Cerebellar nuclear complex (tissue), 1 donor: ENCODE measurements around the gene HDHD5.

Experiments
- DNase-seq, 2 experiments: peaks; one replicate each; lab custom pipeline; 2025; lab: John Stamatoyannopoulos, UW

The HDHD5 gene

DNA sequence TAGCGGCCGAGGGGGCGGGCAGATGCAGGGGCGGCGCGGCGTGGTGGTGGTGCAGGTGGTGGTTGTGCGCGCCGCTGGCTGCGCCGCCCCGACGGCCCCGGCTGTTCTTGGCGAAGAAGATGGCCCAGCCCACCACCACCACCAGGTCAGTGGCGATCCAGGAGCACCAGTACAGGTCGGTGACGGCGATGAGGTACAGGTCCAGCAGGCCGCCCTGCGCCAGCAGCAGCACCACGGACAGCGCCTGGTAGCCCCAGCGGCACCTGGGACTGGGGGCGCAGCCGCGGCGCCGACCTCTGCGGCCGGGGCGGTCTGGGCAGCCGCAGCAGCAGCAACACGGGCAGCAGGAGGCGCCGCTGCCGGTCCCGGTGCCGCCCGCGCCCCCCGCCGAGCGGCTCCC lies 38.8 kb downstream of the HDHD5 start:
- DNase-seq: no peak

DNA sequence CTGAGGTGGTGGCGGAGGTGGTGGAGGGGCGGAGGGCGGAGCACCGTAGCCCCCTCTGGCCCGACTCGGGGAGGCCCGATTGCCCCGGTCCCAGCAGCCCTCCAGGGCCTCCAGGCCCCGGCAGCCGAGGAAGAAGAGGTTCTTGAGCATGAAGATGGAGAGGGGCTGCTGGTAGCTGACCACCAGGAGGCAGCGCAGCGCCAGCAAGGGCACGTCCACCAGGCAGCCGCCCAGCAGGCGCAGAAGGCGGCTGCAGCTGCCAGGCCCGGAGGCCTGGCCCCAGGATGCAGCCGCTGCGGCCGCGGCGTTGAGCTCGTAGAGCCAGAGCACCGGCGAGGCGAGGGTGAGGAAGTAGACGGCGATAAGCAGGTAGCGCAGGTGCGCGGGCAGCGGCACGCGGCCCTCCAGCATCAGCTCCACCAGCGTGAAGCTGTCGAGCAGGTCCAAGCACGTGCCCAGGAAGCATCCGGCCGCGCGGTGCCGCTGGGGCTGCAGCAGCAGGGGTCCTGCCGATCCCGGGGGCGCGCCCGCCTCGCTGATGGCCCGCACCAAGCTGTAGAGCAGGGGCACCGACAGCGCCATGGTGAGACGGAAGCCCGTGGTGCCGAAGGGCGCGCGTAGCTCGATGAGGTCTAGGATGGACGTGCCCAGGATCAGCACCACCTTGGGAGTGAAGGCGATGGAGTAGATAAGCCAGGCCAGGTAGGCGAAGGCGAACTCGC lies 39.4 kb downstream of the HDHD5 start:
- no peak for DNase-seq

GRCh38 chr22:17118342-17118741 lies 40.7 kb downstream of the HDHD5 start:
- no peak for DNase-seq

DNA sequence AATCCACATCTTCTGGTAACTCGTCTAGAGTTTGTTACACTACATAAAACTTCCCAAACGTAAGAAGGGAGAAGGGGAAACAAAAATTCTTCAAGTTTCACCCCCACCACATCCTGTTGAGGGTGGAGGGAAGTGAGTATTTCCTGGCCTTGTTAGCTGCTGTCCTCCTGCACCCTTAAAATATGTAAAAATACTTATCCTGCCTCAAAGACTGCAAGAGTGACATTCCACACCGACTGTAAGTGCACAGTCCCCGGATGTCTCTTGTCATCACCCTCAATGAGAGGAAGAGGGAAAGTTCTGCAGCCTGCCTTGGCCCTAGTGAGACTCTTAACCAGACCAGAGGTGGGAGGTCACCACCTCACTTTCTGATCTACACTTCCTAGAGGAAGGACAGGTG lies 41.2 kb downstream of the HDHD5 start:
- DNase-seq: no peak

GRCh38 chr22:17117400-17117799 lies 41.7 kb downstream of the HDHD5 start:
- DNase-seq: no peak

GRCh38 chr22:17116572-17117330 lies 42.3 kb downstream of the HDHD5 start:
- DNase-seq: no peak

DNA sequence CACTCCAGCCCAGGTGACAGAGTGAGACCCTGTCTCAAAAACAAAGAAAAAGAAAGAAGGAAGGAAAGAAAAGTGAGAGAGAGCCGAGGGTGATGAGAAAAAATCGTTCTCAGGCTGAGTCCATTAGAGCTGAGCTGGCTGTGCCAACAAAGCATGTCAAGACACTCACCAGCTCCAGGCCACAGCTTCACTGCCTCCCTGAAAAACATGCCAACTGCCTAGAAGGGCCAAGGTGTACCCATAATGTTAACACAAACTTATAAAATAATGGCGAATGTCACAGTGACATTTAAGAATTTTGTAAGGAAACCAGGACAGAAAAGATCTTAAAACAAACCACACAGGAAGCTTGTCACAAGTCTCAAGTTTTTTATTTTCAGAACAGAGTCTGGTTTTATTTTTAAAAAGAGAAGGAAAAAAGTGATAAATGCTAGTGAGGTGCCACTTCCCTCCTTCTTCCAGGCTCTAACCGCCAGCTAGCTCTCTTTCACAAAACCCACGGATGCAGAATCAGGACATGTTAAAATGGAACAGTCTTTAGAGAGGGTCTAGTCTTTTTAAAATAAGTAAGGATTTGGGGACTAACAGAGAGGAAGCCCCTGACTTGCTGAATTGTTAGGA lies 43.0 kb downstream of the HDHD5 start:
- no peak for DNase-seq

DNA sequence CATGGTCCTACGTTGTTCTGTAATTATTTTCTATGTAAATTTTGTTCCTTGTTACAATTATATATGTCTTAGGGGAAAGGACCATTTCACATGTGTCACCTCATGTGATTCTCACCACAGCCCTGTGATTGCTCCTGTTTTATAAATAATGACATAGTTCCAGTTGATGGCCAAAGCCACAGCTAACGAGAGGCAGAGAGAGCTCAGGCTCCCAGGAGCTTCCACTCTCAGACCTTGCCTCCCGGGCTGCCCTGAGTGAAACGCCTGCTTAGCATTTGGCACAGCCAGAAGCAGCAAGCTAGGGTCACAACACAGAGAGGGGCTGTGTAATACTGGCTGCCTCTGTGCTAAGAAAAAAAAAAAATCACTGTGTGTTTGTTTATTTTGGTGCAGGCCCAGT lies 43.8 kb downstream of the HDHD5 start:
- DNase-seq: no peak

- no peak for DNase-seq
Observed at GRCh38 chr22:17114898-17115235, 44.2 kb downstream of the HDHD5 start.

DNA sequence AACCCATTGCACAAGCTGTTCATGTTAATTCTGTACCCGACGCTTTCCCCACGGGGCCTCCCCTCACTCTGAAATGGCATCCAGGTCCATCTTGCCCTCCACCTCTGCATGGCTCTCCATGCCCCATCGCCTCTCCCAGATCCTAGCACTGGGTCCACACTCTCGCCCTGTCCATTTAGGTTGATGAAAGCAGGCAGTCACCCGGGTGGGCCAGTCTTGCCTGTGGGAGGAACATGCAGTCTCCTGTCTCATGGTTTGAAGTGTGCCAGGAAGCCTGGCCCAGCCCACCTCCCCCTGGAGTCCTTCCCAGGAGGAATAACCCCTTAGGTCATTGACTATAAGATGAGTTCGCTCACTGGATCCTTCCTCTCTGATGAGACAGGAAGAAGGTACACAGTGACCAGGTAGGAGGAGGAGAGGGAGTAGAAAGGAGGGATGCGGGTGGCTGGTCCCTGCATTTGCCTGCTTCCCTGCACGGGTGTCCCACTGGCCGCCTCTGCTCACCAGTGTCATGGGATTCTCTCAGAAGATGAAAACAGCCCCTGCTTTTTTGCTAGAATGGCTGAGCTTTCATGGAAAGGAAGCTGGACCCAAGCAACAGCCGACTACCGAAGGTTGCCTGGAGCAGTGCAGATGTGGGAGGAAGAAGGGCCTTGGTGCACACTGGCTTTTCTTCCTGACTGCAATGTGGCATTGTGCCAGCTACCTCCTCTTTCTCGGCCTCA lies 44.7 kb downstream of the HDHD5 start:
- DNase-seq: no peak

DNA sequence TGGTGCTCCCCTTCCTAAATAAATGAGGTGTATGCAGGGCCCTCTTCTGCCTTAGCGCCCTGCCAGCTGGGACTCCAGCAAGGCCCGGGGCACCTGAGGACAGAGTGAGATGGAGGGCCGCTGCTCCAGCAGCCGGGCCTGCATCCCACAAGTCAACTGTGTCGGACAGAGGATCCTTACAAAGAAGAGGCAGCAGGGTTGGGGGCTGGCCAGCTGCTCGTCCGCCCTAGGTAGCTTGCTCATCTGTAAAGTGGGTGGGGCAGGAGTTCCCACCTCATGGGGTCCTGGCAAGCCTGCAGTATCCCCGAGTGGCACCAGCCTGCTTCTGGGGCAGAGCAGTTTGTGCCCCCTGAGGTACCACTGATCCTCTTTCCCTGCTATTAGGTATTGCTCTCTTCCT lies 45.5 kb downstream of the HDHD5 start:
- DNase-seq: no peak

DNA sequence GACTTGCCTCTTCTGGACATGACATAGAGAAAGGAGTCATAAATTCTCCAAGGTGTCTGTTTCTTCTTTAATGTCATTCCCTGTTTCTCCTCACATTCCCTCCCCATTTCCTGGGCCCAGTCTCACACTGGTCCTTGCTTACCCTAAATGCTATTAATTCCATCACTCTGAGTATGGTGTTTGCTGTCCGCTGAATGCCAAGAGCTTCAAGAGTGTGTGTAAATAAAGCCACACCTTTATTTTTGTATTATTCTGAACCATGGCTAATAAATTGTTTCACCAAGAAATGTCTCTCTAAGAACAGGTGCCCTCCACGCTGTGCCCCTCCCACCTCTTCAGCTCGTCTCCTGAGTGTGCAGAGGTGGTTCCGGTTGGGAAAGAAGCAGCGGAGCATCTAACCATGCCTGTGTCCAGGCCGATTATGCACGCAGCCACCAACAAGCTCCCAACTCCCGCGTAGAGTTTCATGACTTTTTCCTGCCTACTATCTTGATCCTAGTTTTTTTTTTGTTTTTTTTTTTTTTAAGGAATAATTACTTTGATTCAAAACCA lies 46.5 kb downstream of the HDHD5 start:
- DNase-seq: no peak

DNA sequence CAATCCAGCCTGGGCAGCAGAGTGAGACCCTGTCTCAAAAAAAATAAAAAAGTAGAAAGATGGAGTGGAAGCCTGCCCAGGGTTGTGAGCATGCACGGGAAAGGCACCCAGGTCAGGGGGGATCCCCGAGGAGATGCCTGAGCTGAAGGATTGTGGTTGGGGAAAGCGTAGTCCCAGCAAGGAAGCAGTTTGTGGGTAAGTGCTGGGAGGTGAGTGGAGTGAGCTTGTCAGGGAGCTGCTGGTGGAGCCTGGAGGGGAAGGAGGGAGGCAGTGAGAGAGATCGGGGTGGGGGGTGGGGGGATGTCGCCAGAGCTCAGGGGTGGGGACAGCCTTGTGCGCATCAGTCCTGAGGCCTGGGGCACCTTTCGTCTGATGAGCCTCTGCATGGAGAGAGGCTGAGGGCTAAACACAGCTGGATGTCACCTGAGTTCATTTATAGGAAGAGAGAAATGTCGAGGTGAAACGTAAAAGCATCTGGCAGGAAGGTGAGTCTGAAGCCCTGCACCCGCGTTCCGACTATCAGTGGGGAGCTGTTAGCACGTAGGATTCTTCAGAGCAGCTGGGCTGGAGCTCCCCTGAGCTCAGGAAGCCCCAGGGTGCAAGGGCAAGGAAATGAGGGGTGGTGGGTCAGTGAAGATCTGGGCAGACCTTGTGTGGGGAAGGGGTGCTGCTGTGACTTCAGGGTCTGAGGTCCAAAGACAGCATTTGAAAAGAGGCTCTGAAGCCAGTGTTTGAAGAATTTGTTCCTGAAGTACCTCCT lies 48.1 kb downstream of the HDHD5 start:
- DNase-seq: no peak

DNA sequence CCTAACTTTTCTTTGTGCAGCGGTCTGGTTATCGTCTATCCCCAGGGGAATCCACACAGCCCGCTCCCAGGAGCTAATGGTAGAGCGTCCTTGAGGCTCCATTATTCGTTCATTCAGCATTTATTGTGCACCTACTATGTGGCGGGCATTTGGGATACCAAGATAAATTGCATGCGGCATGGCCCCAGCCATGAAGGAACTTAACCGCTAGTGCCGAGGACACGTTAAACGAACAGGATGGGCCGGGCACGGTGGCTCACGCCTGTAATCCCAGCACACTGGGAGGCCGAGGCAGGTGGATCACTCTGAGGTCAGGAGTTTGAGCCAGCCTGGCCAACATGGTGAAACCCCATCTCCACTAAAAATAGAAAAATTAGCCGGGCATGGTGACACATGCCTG lies 49.1 kb downstream of the HDHD5 start:
- no peak for DNase-seq

- no peak for DNase-seq
Observed at GRCh38 chr22:17109113-17109865, 49.8 kb downstream of the HDHD5 start.

DNA sequence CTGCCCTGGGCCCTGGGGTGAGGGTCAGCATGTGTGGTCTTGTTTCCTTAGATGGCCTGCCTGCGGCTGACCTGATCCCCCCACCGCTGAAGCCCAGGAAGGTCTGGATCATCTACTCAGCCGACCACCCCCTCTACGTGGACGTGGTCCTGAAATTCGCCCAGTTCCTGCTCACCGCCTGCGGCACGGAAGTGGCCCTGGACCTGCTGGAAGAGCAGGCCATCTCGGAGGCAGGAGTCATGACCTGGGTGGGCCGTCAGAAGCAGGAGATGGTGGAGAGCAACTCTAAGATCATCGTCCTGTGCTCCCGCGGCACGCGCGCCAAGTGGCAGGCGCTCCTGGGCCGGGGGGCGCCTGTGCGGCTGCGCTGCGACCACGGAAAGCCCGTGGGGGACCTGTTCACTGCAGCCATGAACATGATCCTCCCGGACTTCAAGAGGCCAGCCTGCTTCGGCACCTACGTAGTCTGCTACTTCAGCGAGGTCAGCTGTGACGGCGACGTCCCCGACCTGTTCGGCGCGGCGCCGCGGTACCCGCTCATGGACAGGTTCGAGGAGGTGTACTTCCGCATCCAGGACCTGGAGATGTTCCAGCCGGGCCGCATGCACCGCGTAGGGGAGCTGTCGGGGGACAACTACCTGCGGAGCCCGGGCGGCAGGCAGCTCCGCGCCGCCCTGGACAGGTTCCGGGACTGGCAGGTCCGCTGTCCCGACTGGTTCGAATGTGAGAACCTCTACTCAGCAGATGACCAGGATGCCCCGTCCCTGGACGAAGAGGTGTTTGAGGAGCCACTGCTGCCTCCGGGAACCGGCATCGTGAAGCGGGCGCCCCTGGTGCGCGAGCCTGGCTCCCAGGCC lies 50.6 kb downstream of the HDHD5 start:
- no peak for DNase-seq

DNA sequence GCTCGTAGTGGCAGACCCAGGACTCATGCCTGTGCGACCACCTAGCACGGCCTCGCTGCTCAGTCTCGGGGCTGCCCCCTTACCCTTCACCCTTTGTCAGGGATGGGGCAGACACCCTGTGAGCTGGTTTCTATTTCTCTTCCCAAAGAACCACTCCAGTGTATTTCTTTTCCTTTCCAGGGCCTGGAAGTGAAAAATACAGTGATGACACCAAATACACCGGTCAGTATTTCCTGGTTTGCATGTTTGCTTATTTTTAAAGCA lies 51.6 kb downstream of the HDHD5 start:
- no peak for DNase-seq

DNA sequence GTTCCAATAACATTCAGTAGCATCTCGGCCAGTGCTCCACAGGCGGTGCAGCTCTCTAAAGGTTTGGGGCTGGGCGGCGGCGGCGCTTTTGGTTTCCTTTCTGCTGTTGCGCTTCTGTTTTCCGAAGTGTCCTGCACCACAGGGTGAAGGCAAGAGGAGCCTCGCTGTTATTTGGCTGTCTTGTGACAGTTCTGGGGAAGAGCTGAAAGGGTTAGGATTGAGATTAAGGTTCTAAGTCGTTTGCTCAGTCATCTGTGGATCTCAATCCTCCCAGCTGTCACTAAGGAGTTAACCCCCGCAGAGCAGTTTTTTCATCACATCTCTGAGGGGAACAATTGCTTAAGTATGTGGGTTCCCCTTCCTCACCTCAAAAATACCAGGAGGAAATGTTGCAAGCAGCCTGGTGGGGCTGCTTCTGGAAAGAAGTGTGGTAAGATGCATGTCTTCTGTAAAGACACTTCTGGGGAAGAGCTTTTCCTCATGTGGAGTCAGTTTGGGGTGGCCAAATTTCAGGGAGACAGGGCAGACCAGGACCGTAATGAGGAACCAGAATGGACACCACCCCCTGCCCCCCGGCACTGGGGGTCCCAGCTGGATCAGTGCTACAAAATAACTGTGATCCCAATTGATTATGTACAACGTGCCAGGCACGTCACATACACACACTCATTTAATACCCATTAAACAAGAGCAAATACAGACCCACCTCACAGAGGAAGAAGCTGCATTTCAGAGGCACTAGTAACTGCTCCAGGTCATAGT lies 52.1 kb downstream of the HDHD5 start:
- DNase-seq: no peak

DNA sequence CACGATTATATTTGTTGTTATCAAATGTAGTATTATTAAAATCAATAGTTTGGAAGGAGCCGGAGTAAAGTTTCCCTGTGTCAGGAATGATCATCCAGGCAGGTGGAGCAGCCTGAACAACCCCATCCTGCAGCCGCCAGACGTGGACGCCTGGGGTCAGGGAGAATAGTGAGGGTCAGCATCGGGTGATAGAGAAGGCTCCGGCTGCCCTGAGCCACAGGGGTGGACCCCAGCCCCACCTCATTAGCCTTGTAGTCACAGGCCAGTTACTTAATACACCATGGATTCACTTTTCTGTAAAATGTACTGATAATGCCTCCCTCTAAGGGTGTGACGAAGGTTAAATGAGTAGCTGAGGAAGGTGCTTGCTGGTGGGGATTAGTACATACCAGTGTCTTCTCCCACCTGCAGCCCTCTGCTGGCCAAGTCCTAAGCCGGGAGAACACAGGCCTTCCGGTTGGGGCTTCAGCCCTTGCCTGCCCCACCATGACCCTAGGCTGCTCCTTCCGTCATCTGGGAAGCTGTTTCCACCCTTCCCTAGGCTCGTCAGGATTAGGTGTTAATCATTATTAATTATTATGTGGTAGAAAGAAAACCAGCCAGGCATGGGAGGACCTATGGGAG lies 52.8 kb downstream of the HDHD5 start:
- no peak for DNase-seq
